ENCODE measurements around the gene TNIK. TPM values are rescaled to one million over a fixed set of nuclear protein-coding genes. Genes with fewer than 3 reads are reported as not detected.

The TNIK gene
- total and polyA plus RNA-seq, 4 donors, result 3.7 to 9.8 (median 5.2) TPM

GRCh38 chr3:171101982-171102641 lies 358.1 kb downstream of the TNIK start:
- Histone ChIP-seq H3K27ac (ENCODE audit: low read depth in 1 of 2, low read length in 2 of 2) (no peak overlapping the region), H3K4me1 (ENCODE audit: control insufficient read depth in 4 of 4, insufficient read depth in 4 of 4, low read length in 3 of 4) (no peaks in the 10 kb centered on the region), H3K27me3 (ENCODE audit: control insufficient read depth in 4 of 4, insufficient read depth in 4 of 4, low read length in 3 of 4) (no peaks in the 10 kb centered on the region), H3K9me3 (ENCODE audit: control insufficient read depth in 4 of 4, low read length in 3 of 4) (no peaks in the 10 kb centered on the region), H3K9ac (ENCODE audit: low read depth in 1 of 2, low read length in 2 of 2) (no peak overlapping the region), H3K36me3 (ENCODE audit: control insufficient read depth in 4 of 4, insufficient read depth in 3 of 4, low read depth in 1 of 4, low read length in 3 of 4) (peaks cover 0 to 3% (median 0%) of the 10 kb centered on the region in 4 donors), H3K4me3 (ENCODE audit: low read depth in 1 of 3, low read length in 3 of 3) (no peak overlapping the region)
- TF ChIP-seq SP1 (IDR thresholded peaks at IDR 0.05) (no peak), NR2F2 (IDR thresholded peaks at IDR 0.05) (no peak), RAD21 (IDR thresholded peaks at IDR 0.05) (no peak), FOXA2 (IDR thresholded peaks at IDR 0.05) (no peak), EGR1 (IDR thresholded peaks at IDR 0.05; ENCODE audit: low read depth in 2 of 2) (no peak), HNF4A (conservative IDR thresholded peaks at IDR 0.05) (no peak), YY1 (IDR thresholded peaks at IDR 0.05) (no peak), REST (IDR thresholded peaks at IDR 0.05) (no peak), CTCF (IDR thresholded peaks at IDR 0.05; ENCODE audit: low read depth, low read length, missing input control) (no peak), ATF3 (IDR thresholded peaks at IDR 0.05) (no peak), ZBTB33 (IDR thresholded peaks at IDR 0.05) (no peak)
- 98% methylated on average over 2 of the region's 2 CpGs for WGBS
- no peak for DNase-seq (ENCODE audit: low spot score)

- Histone ChIP-seq H3K9ac (ENCODE audit: low read depth in 1 of 2, low read length in 2 of 2) (no peak overlapping the region), H3K9me3 (ENCODE audit: control insufficient read depth in 4 of 4, low read length in 3 of 4) (no peaks in the 10 kb centered on the region), H3K4me1 (ENCODE audit: control insufficient read depth in 4 of 4, insufficient read depth in 4 of 4, low read length in 3 of 4) (no peaks in the 10 kb centered on the region), H3K27ac (ENCODE audit: low read depth in 1 of 2, low read length in 2 of 2) (no peak overlapping the region), H3K4me3 (ENCODE audit: low read depth in 1 of 3, low read length in 3 of 3) (no peak overlapping the region), H3K36me3 (ENCODE audit: control insufficient read depth in 4 of 4, insufficient read depth in 3 of 4, low read depth in 1 of 4, low read length in 3 of 4) (peaks cover 0 to 3% (median 0%) of the 10 kb centered on the region in 4 donors), H3K27me3 (ENCODE audit: control insufficient read depth in 4 of 4, insufficient read depth in 4 of 4, low read length in 3 of 4) (no peaks in the 10 kb centered on the region)
- no peak for DNase-seq (ENCODE audit: low spot score)
- 90% methylated on average over 1 of the region's 1 CpG for WGBS
- TF ChIP-seq CTCF (IDR thresholded peaks at IDR 0.05; ENCODE audit: low read depth, low read length, missing input control) (no peak), SP1 (IDR thresholded peaks at IDR 0.05) (no peak), TAF1 (conservative IDR thresholded peaks at IDR 0.05) (no peak), MAX (IDR thresholded peaks at IDR 0.05) (no peak), JUND (IDR thresholded peaks at IDR 0.05) (no peak), HNF4A (conservative IDR thresholded peaks at IDR 0.05) (no peak), RXRA (IDR thresholded peaks at IDR 0.05) (no peak), ATF3 (IDR thresholded peaks at IDR 0.05) (no peak), YY1 (IDR thresholded peaks at IDR 0.05) (no peak), NR2F2 (IDR thresholded peaks at IDR 0.05) (no peak), FOXA2 (IDR thresholded peaks at IDR 0.05) (no peak), REST (IDR thresholded peaks at IDR 0.05) (no peak)
These were observed 360.3 kb downstream of the TNIK start for GRCh38 chr3:171099911-171100310.
